Measurements from ENCODE around the gene METTL15.

METTL15 gene

DNA sequence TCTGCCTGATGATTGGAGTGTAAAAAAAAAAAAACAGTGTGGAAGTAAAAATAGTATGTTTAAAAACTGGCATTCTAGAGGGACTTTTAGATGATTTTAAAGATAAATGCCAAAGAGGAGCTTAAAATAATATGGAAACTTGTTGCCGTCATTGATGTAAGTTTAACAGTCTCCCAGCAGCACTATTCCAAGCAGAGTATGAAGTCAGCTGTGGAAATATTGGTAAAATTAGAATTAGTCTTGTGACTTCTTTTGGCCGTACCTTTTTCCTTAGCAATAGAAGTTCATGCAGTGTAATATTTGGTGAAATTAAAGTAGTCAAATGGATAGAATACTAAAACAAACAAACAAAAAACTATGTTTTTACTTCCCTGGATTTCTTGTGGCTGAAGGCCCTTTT is 134.9 kb downstream of the METTL15 start:
- Mint-ChIP-seq H3K36me3 (ENCODE audit: low read depth) (peaks cover 19% of the 10 kb centered on the region), H3K4me3 (no peak overlapping the region), H3K27ac (peak overlapping the region; percentile 46), H3K4me1 (no peaks in the 10 kb centered on the region), H3K9me3 (peaks cover 14% of the 10 kb centered on the region), H3K27me3 (ENCODE audit: low read depth, poor library complexity) (peaks cover 3% of the 10 kb centered on the region)
- TF ChIP-seq, protein P1, sequence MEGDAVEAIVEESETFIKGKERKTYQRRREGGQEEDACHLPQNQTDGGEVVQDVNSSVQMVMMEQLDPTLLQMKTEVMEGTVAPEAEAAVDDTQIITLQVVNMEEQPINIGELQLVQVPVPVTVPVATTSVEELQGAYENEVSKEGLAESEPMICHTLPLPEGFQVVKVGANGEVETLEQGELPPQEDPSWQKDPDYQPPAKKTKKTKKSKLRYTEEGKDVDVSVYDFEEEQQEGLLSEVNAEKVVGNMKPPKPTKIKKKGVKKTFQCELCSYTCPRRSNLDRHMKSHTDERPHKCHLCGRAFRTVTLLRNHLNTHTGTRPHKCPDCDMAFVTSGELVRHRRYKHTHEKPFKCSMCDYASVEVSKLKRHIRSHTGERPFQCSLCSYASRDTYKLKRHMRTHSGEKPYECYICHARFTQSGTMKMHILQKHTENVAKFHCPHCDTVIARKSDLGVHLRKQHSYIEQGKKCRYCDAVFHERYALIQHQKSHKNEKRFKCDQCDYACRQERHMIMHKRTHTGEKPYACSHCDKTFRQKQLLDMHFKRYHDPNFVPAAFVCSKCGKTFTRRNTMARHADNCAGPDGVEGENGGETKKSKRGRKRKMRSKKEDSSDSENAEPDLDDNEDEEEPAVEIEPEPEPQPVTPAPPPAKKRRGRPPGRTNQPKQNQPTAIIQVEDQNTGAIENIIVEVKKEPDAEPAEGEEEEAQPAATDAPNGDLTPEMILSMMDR (IDR thresholded peaks at IDR 0.05), result no peak
- no peak for DNase-seq

DNA sequence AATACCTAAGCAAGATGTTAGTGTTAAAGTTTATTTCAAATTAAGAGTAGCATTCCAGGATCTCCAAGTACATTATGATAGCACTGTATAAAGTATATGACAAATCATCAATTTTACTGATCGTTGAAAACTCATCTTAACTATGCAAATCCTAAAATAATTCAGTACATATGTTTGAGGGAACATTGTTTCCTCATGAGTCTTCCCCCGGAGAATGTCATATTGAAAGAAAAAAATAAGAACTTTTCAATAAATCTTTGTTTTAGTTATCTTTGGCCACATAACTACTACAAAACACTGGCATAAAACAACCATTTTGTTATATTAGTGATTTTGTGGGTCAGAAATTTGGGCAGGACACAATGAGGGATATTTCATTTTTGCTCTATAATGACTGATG is 135.4 kb downstream of the METTL15 start:
- Mint-ChIP-seq H3K27me3 (ENCODE audit: low read depth, poor library complexity) (peaks cover 3% of the 10 kb centered on the region), H3K27ac (no peak overlapping the region), H3K4me3 (no peak overlapping the region), H3K4me1 (no peaks in the 10 kb centered on the region), H3K9me3 (peaks cover 11% of the 10 kb centered on the region), H3K36me3 (ENCODE audit: low read depth) (peaks cover 17% of the 10 kb centered on the region)
- TF ChIP-seq, protein P1 (IDR thresholded peaks at IDR 0.05), result no peak
- DNase-seq, result no peak

DNA sequence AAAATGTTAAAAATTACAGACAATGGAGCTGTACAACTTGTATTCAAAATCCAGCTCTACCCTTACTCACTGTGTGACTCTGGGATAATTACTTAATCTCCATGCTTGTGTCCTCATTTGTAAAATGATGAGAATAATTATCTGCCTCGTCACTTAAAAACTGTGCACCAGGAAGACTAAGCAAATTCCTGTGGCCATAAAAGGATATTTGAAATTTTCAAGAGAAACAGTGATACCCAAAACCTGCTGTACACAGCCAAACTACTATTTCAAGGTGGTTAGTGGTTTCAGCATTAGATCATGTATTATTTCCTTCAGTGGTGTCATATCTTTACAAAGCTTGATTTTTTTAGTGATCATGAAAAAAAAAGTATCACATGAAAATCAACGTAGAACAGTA is 136.9 kb downstream of the METTL15 start:
- TF ChIP-seq, protein P1 (IDR thresholded peaks at IDR 0.05), result no peak
- Mint-ChIP-seq H3K27me3 (ENCODE audit: low read depth, poor library complexity) (no peaks in the 10 kb centered on the region), H3K36me3 (ENCODE audit: low read depth) (peaks cover 5% of the 10 kb centered on the region), H3K27ac (no peak overlapping the region), H3K4me3 (no peak overlapping the region), H3K9me3 (no peaks in the 10 kb centered on the region), H3K4me1 (no peaks in the 10 kb centered on the region)
- no peak for DNase-seq

DNA sequence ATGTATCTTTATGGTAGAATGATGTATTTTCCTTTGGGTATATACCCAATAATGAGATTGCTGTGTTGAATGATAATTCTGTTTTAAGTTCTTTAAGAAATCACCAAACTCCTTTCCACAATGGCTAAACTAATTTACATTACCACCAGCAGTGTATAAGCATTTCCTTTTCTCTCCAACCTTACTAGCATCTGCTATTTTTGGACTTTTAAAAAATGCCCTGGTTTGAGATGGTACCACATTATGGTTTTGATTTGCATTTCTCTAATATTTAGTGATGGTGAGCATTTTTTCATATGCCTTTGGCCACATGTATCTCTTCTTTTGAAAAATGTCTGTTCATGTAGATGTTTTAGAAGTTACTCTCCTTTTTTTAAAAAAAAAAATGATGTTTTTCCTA is 142.0 kb downstream of the METTL15 start:
- no peak for DNase-seq
- peaks cover 17% of the 10 kb centered on the region for H3K9me3 Mint-ChIP-seq
- H3K4me3 Mint-ChIP-seq, result no peak overlapping the region
- TF ChIP-seq, protein P1 (IDR thresholded peaks at IDR 0.05), result no peak
- H3K27me3 Mint-ChIP-seq (ENCODE audit: low read depth, poor library complexity), result no peaks in the 10 kb centered on the region
- no peak overlapping the region for H3K27ac Mint-ChIP-seq
- peaks cover 22% of the 10 kb centered on the region for H3K36me3 Mint-ChIP-seq (ENCODE audit: low read depth)
- H3K4me1 Mint-ChIP-seq, result peaks cover 9% of the 10 kb centered on the region

DNA sequence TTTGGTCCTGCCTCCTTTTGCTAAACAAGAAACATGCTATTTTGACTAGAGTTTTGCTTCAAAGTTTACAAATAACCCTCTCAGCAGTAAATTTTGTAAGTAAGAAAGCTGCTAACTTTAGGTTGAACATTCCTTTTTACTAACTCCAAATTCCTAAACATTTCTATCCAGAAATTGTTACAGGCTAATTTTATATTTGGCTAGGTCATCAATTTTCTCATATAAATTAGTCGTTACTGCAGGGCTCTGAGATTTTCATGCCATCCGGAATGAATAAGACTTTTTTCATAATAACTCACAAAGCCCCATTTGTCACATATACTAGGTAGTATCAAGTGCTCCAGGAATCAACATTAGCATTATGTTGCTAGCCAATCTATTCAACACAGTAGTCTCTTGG is 143.1 kb downstream of the METTL15 start:
- Mint-ChIP-seq H3K27ac (no peak overlapping the region), H3K36me3 (ENCODE audit: low read depth) (peaks cover 28% of the 10 kb centered on the region), H3K27me3 (ENCODE audit: low read depth, poor library complexity) (no peaks in the 10 kb centered on the region), H3K9me3 (peaks cover 27% of the 10 kb centered on the region), H3K4me3 (no peak overlapping the region), H3K4me1 (peaks cover 9% of the 10 kb centered on the region)
- TF ChIP-seq, protein P1 (IDR thresholded peaks at IDR 0.05), result no peak
- DNase-seq, result no peak

DNA sequence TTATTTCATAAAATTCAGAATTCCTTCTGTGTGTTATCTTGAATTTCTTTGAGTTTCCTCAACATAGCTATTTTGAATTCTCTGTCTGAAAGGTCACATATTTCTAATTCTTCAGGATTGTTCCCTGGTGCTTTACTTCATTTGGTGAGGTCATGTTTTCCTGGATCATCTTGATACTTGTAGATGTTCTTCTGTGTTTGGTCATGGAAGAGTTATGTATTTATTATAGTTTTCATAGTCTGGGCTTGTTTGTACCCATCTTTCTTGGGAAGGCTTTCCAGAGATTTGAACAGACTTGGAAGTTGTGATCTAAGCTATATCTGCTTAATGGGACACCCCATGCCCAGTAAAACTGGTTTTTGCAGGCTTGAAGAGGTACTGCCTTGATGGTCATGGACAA is 149.6 kb downstream of the METTL15 start:
- no peak overlapping the region for H3K27ac Mint-ChIP-seq
- DNase-seq, result no peak
- H3K4me3 Mint-ChIP-seq, result no peak overlapping the region

More for the DNA sequence above, 149.6 kb downstream of the METTL15 start:
- H3K9me3 Mint-ChIP-seq, result peaks cover 42% of the 10 kb centered on the region
- H3K27me3 Mint-ChIP-seq (ENCODE audit: low read depth, poor library complexity), result no peaks in the 10 kb centered on the region
- peaks cover 49% of the 10 kb centered on the region for H3K36me3 Mint-ChIP-seq (ENCODE audit: low read depth)
- TF ChIP-seq, protein P1 (IDR thresholded peaks at IDR 0.05), result no peak
- no peaks in the 10 kb centered on the region for H3K4me1 Mint-ChIP-seq

All from nephron progenitor cell (in vitro differentiated cells).